HG03378 (cell line): ENCODE measurements around the gene FNIP2.
"Not testable (repeated sequence)": the region's sequence is repeated elsewhere in the genome, so short reads cannot be mapped to it uniquely, and the experiment has no call there.

ENCODE experiments used
- ATAC-seq: cut with Tn5 transposase; IDR thresholded peaks from one replicate; pipeline ENCODE4 v1.9.1; 2021; ENCODE audit warnings: mild to moderate bottlenecking, moderate library complexity; ENCODE audit not compliant: unreplicated experiment

Gene FNIP2

GRCh38 chr4:158788516-158788915 lies 19.7 kb downstream of the FNIP2 start:
- no peak for ATAC-seq

- ATAC-seq = no peak
Measured at GRCh38 chr4:158789853-158790252, 21.0 kb downstream of the FNIP2 start.

DNA sequence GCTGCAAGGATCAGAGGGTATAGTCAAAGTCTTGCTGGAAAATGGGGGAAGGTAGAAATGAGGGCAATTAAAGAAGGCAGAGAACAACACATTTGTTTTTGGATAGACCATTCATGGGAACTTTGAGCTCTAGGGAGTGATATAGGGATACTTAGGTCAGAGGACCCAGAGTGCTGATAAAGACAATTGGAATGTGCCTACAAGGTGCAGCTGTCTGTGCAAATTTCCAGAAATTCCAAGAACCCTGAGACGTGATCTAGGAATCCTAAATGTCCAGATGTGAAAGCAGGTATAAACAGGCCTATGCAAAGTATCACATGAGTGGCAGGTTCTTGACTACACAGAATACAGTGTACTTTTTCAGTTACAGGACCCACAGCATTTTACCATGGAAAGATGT lies 24.2 kb downstream of the FNIP2 start:
- no peak for ATAC-seq

DNA sequence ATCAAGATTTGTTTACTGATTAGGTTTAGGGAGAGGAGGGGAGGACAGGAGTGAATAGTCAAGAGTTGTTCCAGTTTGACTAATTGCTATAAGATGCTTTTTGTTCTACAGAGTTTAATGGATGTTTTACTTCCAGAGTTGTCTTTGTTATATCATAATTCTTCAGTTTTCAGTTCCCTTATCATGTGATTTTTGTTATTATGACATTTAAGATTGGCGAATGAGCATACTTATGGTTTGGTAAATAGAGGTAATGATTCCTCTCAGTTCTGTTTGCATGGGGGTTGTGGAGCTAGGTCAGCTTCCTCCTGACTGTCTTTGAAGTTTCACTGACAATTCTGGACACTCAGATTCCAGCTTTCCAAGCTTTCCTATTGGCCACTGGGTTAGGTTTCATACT lies 24.6 kb downstream of the FNIP2 start:
- not testable (repeated sequence) for ATAC-seq

DNA sequence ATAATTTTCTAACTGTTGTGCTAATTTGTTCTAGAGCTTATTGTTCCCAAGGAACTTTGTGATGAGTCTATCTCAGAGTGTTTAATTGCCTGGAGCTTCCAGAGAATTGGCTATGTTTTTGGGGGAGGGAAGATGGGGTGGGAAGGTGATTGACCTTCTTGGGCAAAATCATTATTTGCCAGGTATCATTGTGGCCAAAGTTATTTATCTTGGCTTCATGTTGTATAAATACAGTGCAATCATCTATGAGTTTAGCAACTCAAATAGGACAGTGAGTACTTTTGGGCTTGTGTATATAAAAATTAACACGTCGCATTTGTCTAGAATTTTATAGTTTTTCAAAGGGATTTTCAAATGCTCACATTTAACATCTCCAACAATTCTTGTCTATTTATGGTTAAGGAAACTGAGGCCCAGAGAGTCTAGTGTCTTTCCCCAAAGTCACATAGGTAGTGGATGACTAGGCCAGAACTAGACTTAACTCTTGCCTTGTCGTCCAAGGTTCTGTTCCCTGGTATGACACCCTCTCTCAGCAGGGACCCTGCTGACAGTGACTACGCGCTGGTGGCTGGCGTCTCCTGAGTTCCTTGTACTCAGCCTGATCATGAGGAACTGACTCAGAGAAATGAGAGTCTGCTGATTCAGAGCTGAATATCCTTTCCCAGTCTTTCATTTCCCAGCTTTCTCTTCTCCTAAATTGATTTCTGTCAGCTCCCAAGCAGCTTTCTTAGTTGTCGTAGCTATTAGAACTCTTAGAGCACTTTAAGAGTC lies 27.7 kb downstream of the FNIP2 start:
- ATAC-seq = no peak

GRCh38 chr4:158798062-158798461 lies 29.2 kb downstream of the FNIP2 start:
- no peak for ATAC-seq

GRCh38 chr4:158799013-158799770 lies 30.4 kb downstream of the FNIP2 start:
- ATAC-seq = no peak

- ATAC-seq = no peak
Measured at GRCh38 chr4:158799856-158800255, 31.0 kb downstream of the FNIP2 start.

DNA sequence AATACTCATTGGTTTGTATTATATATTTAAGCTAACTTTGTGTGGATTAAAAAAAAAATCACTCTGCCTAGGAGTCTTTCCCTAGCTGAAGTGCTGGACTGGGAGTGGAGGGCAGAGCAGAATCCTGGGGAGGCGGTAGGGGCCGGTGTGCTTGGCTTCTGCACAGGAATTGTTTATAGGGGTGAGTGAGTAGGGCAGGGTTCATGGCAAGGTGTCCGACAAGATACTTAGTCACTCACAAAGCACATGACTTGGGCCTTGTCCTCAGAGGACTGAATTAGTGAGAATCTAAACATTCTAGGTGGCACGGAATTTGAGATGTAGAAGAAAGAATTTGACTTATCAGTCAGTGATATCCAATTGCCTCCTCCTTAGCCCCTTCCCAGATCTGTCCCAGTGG lies 32.2 kb downstream of the FNIP2 start:
- ATAC-seq = no peak

DNA sequence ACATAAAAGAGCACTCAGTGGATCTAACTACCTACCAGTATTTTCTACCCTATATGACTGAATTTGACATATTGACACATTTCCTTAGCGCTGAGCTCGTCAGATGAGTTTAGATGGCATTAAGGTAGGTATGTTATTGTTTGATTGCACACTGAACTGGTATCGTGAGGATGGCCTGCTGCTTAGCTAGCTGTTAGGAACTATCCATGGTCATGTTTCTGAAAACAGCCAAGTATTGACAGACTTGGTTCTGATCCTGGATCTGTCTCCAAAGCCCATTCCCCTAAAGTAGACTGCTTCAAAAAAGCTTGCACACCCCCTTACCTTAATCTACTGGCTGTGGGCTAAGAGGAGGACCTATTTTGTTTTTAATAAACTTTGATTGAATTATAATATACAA lies 32.9 kb downstream of the FNIP2 start:
- no peak for ATAC-seq

DNA sequence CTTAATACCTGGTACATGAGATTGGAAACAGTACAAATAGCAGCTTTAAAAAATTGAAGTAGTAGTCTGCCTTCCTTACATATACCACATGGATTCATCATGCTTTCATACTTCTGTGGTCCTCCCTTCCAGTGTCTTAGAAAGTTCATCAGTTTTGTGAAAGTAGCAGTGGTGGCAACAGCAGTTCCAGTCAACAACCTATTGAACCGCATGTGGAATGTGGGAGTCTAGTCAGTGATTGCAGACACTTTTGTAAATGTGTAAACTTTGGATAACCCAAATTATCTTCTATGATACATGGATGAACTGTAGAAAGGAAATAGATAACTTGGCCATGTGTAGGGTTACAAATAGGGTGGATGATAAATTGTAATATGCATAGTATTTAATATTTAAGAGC lies 34.1 kb downstream of the FNIP2 start:
- ATAC-seq = no peak

GRCh38 chr4:158805635-158806471 lies 37.0 kb downstream of the FNIP2 start:
- ATAC-seq = no peak

GRCh38 chr4:158807691-158808090 lies 38.9 kb downstream of the FNIP2 start:
- ATAC-seq = no peak

DNA sequence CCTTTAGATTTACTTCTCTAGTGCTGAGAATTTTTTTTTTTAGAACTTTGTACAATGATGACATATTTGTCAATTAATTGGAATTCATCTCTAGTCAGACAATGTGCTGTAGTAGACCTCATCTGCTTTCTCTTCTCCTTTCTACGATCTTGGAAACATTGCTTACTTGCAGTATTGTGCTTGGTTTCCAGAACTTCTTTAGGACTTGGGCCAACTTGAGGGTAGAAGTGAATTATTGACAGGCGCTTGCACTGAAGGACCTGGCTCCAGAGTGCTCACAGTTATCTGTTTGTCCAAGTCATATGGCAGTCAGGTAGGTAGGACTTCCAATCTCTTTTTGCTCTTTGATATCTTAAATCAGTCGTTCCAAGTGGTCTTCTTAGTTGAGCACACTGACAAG lies 39.6 kb downstream of the FNIP2 start:
- ATAC-seq = no peak

- not testable (repeated sequence) for ATAC-seq
Measured at GRCh38 chr4:158809208-158809607, 40.4 kb downstream of the FNIP2 start.

DNA sequence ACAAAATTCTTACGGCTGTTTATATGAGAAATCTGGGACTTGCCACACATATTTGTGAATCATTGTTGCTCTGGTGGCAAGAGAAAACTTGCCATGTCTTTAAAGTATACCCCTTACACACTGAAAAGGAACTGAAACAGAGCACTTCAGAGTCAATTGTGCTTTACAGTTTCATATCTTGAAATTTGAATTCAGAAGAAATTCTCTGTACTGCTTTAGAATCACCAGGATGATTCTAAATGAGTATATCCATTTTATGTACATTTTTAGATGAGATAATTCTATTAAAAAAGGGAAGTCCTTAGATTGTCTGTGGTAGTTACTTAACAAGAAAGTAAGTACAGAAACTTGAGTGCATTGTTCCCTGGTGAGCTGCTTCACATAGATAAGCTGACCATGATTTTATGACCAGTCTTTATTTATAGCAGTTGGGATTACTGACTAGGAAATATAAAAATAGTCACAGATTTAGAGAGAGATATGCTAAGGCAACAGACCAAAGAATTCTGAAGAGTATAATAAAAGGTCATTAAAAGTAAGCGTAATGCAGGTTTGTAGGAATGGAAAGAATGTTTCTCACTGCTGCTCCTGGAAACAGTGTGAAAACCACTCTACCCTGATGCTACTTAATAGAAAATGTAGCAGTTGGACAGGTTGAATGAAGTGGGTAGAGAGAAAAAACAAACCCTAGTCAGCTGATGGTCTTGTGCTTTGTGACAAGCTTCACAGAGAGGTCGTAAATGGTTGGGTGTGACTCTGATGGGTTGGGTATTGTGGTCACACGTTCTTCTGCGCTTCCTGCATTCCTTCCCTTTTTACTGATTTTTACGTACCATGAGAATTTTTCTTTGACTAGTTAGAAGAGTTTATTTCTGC lies 41.0 kb downstream of the FNIP2 start:
- peak; percentile 76 for ATAC-seq

DNA sequence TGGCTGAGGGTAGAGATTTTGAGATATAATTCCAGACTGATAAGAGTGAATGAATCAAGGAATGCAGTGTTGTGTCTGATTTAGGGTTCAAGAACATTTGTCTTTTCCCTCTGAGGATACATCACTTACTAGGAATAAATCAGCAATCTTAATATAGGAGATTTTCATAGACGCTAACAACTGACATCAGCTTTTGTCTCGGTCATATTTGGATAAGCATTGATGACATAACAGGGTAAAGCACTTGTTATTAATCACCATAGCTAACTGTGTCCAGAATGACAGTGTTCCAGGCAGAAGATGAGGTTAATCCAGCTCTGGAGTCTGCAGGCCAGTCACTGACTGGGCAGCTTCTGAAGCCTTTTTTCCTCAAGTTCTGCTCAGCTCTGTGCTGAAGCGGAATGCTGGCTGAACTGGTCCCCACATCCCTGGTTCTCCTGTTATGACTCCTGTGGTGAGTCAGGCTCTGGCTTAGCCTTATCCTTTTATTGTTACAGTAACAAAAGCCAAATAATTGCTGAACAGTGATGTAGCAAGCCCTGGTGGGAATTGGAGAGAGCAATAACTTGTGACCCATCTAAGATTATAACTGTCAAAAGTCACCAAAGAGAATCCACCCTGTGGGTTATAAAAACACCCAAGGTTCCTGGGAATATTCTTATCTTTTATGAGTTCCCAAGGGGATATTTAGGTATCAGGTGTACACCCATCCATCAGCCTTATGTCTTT lies 41.8 kb downstream of the FNIP2 start:
- ATAC-seq = no peak

- ATAC-seq = no peak
Measured at GRCh38 chr4:158811216-158811540, 42.4 kb downstream of the FNIP2 start.

GRCh38 chr4:158811704-158812103 lies 42.9 kb downstream of the FNIP2 start:
- ATAC-seq = peak; percentile 30

DNA sequence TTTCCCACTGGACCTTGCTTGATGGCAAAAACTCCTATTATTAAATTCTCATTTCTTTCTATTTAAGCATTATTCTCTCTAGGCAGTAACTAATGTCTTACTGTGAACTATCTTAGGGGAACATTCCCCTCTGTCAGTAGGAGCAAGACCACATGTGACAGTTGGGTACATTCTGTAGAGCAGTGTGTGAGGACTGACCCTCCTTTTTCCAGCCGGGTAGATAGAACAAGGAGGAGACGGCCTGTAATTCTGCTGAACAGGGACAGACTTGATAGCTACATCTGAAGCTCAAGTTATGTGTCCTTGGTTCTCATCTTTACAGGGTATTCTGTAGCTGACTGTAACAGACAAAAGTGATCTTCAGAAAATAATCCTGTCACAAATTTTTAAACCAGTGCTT lies 43.3 kb downstream of the FNIP2 start:
- ATAC-seq = no peak
